ENCODE data around the gene SESTD1.

SESTD1 gene, protein sequence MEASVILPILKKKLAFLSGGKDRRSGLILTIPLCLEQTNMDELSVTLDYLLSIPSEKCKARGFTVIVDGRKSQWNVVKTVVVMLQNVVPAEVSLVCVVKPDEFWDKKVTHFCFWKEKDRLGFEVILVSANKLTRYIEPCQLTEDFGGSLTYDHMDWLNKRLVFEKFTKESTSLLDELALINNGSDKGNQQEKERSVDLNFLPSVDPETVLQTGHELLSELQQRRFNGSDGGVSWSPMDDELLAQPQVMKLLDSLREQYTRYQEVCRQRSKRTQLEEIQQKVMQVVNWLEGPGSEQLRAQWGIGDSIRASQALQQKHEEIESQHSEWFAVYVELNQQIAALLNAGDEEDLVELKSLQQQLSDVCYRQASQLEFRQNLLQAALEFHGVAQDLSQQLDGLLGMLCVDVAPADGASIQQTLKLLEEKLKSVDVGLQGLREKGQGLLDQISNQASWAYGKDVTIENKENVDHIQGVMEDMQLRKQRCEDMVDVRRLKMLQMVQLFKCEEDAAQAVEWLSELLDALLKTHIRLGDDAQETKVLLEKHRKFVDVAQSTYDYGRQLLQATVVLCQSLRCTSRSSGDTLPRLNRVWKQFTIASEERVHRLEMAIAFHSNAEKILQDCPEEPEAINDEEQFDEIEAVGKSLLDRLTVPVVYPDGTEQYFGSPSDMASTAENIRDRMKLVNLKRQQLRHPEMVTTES

GRCh38 chr2:179264368-179265081 is at the start of gene SESTD1:
TSS of gene SESTD1 (minus strand) at chr2:179264832. CDS start at chr2:179191841, 72,991 bp downstream.
- DNase-seq (ENCODE audit: low read depth): peak; percentile 49

GRCh38 chr2:179313057-179313456 is 48.4 kb upstream of the SESTD1 start:
- DNase-seq (ENCODE audit: low read depth): no peak

DNA sequence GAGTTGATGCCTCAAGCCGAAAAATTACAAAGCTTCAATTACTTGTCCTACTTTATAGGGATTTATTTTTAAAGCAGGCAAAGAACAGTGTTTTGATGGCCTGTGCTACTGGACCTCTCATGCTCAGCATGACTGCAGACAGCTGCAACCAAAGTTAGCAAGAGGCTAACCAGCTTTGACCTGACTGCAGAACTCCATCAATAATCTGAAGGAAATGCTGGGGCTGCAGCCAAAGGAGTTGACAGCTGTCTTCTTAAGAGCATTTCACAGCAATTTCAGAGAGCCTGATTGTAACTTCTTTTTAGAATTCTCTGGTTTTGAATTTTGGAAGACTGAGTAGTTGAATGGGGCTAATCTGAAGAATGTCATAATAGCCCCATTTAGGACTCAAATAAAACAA is 46.5 kb upstream of the SESTD1 start:
- no peak for DNase-seq (ENCODE audit: low read depth)

GRCh38 chr2:179307616-179308371 is 43.2 kb upstream of the SESTD1 start:
- no peak for DNase-seq (ENCODE audit: low read depth)

DNA sequence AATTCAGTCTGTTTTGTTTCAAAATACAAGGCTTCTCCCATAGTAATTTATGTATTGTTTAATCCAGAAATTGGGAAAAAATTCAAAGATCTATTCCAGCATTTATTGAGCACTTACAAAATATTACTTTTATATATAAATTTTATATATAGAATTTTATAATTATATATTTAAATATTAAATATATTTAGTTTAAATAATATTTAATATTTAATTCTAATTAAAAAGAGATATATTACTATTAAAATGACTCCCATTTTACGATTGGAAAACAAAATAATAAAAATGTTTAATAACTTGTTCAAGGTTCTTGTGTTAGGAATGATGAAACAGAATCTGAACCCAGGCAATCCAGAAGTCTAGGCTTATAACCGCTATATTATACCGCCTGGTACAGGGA is 40.5 kb upstream of the SESTD1 start:
- no peak for DNase-seq (ENCODE audit: low read depth)

DNA sequence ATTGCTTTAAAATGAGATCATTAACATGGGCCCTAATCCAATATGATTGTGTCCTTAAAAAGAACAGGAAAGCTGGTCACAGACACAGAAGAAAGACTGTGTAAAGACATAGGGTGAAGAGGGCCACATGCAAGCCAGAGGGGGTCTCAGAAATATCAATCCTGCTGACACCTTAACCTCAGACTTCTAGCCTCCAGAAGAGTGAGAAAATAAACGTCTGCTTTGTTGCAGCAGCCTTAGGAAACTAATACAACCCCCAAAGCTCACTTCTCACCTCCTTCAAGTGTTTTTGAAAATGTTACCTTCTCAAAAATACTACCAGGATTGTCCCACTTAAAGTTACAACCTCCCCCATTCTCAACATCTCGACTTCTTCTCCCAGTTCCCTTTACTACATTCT is 39.8 kb upstream of the SESTD1 start:
- DNase-seq (ENCODE audit: low read depth): no peak

- peak; percentile 53 for DNase-seq (ENCODE audit: low read depth)
Observed at GRCh38 chr2:179302764-179303571, 38.3 kb upstream of the SESTD1 start.

- DNase-seq (ENCODE audit: low read depth): no peak
Observed at GRCh38 chr2:179302149-179302548, 37.5 kb upstream of the SESTD1 start.

- DNase-seq (ENCODE audit: low read depth): no peak
Observed at GRCh38 chr2:179298666-179299065, 34.0 kb upstream of the SESTD1 start.

DNA sequence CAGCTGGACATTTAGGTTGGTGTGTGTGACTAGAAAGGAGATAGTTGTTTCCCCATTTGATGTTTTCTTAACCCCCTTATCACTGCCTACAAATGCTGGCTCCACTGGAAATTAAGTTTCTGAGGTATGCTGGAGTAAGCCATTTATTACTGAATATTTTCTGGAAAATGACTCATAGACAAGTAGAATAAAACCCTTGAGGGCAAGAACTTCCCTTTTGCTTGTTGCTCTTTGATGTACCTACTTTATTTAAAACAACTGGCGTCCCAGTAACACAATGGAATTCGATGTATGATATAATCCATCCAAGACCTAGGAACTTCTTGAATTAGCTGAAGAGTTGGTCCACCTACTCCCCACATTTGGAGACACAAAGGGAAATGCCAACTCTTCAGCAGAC is 33.3 kb upstream of the SESTD1 start:
- DNase-seq (ENCODE audit: low read depth): no peak

DNA sequence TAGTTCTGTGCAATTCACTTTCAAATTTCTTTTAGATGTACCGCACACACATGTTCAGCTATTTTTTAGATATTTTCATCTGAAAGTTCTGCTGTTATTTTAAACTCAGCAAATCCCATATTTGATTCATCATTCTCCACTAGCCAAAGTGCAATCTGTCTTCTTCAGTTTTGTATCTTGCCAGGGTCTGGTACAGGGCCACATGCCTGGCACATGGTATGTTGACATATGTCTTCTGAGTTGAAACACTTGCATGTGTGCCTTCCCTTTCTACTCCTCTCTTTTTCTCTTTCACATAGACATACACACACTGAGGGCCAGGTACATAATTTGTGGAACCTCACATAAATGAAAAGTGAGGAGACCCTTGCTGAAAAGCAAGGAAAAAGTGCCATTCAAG is 25.7 kb upstream of the SESTD1 start:
- DNase-seq (ENCODE audit: low read depth): no peak

- no peak for DNase-seq (ENCODE audit: low read depth)
Observed at GRCh38 chr2:179285060-179285459, 20.4 kb upstream of the SESTD1 start.

DNA sequence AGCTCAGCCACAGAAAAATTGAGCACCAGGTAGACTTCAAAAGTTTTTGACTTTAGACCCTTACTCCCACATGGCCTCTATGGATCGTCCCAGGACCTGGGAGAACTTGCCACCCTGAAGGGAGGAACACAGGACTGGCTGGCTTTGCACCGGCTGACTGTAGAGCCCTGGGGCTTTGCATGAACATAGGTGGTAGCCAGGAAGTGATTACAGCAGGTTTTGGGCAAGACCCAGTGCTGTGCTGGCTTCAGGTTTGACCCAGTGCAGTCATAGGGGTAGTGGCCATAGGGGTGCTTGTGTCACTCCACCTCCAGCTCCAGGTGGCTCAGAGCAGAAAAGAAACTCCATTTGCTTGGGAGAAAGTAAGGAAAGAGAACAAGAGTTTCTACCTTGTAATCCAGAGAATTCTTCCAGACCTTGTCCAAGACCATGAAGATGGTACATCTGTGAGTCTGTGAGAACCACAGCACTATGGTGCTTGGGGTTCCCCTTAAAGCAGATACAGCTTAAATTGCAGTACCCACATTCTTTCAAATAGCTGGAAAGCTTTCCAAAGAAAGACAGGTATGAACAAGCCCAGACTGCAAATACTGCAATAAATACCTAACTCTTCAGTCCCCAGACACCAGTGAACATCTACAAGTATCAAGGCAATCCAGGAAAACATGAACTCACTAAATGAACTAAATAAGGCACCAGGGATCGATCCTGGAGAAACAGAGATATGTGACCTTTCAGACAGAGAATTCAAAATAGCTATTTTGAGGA is 13.0 kb upstream of the SESTD1 start:
- no peak for DNase-seq (ENCODE audit: low read depth)

- no peak for DNase-seq (ENCODE audit: low read depth)
Observed at GRCh38 chr2:179275253-179276012, 10.8 kb upstream of the SESTD1 start.

DNA sequence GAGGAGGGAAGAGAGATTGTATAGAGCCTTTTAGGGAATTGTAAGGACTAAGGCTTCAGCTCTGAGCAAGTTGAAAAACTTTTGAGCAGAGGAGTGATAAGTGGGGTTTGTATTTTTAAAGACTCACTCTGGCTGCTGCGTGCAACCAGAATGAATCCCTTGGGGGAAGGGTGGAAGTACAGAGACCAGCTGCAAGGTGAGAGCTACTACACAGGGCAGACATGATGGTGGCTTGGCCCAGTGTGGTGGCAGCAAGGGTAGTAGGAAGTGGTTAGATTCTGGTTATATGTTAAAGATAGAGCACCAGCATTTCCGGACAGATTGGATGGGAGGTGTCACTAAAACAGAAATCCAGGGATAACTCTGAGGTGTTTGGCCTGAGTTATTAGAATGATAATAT is 10.1 kb upstream of the SESTD1 start:
- DNase-seq (ENCODE audit: low read depth): no peak

DNA sequence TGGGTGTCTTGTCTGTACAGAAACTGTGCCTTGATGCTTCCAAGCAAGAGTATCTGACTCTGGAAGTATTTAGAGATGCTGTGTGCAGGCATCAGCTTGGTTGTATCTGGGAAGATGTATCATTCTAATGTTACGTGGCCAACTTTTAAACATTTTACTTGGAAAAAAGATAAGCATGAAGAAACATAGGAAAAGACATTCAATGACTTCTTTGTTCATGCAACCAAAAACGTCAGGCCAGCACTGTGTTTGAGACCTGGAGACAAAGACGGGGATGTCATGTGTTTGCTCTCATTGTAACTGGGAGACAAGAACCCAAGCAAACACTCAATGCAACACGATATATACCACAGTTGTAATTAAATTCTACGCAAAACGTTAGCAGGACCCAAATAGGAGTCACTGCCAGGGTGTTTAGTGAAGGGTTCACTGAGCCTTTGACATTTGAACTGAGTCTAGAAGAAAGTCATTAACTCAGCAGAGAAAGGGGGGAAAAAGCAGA is 8.9 kb upstream of the SESTD1 start:
- DNase-seq (ENCODE audit: low read depth): no peak

DNA sequence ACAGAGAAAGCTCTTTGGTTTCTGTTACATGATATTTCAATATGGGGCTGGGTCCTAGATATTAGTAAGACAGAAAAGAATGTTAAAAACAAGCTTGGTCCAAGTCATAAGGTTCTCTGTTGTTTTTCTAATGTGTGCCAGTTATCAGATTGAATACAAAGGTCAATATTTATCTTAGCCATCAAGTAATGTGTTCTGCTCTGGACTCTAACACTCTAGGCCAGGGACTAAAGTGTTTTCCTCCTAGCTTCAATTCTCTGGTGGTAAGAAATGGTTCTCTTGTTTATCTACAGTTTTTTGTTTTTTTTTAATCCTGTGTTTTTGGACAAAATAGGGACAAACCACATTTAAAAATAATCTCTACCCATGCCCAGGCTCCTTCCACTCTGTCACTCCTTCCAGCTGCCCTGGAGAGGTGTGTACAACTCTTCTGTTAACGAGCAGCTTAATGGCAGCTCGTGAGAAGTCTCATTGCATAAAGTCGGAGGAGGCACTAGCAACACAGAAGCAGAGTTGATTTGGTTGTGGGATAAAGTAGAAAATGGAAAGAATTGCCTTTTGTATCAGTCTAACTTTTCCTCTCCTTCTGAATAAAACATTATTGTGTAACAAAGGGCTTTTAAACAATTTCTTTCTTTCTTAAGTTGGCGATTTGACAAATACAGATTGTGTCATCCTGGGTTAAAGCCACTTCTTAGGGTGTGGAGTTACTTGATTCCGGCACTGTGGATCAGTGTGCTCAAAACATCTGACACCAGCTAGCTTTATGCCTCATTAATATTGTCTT is 8.0 kb upstream of the SESTD1 start:
- DNase-seq (ENCODE audit: low read depth): peak; percentile 83

- DNase-seq (ENCODE audit: low read depth): no peak
Observed at GRCh38 chr2:179270689-179271088, 6.1 kb upstream of the SESTD1 start.
